Measurements from ENCODE around the gene CPZ. TPM values are rescaled to one million over a fixed set of nuclear protein-coding genes. Genes with fewer than 3 reads are reported as not detected.

Gene CPZ
- total and polyA plus RNA-seq, 2 experiments from 2014 or later, result 24.6 to 37.3 TPM

- no peak for TF ChIP-seq ZNF462 (CRISPR knock-in tag; IDR thresholded peaks at IDR 0.05)
Measured at GRCh38 chr4:8582016-8582415, 10.5 kb upstream of the CPZ start (continued).

- no peaks in the 10 kb centered on the region for H3K36me3 ChIP-seq (ENCODE audit: insufficient read depth)
- H3K9me2 ChIP-seq (ENCODE audit: insufficient read depth), result no peaks in the 10 kb centered on the region
- Mint-ChIP-seq H3K27ac (no peak overlapping the region), H3K4me1 (peaks cover 36% of the 10 kb centered on the region), H3K4me3 (no peak overlapping the region; the same call in 2 of the 3 replicates), H3K27me3 (ENCODE audit: insufficient read depth, low read depth, poor library complexity) (peaks cover 37% of the 10 kb centered on the region), H3K9me3 (no peaks in the 10 kb centered on the region), H3K36me3 (ENCODE audit: low read depth) (no peaks in the 10 kb centered on the region)
- H3K4me3 ChIP-seq, result no peak overlapping the region
- H3K79me2 ChIP-seq (replicated peaks; ENCODE audit: insufficient read depth), result no peaks in the 10 kb centered on the region
- H3K27me3 ChIP-seq (ENCODE audit: insufficient read depth), result peaks cover 13% of the 10 kb centered on the region
- no peak overlapping the region for H2AFZ ChIP-seq
- no peaks in the 10 kb centered on the region for H4K20me1 ChIP-seq (replicated peaks; ENCODE audit: insufficient read depth)
- ATAC-seq (no peak), DNase-seq (ENCODE audit: low spot score) (no peak)
- H3F3A ChIP-seq (replicated peaks; ENCODE audit: low read depth), result 0 out of 2 replicates have a peak, but pooled peaks cover 2% of the 10 kb centered on the region
- peaks cover 14% of the 10 kb centered on the region; the same call in 1 of the 2 replicates for H3K4me1 ChIP-seq (ENCODE audit: insufficient read depth)
- H3K27ac ChIP-seq (ENCODE audit: low read depth), result no peak overlapping the region
- H3K4me2 ChIP-seq, result no peak overlapping the region
- TF ChIP-seq EZH2phosphoT487 (IDR thresholded peaks at IDR 0.05; ENCODE audit: unreplicated experiment) (no peak), REST (IDR thresholded peaks at IDR 0.05; ENCODE audit: unreplicated experiment) (no peak), ZNF462 (CRISPR knock-in tag; IDR thresholded peaks at IDR 0.05) (no peak), JUNB (IDR thresholded peaks at IDR 0.05; ENCODE audit: unreplicated experiment) (no peak)
Measured at GRCh38 chr4:8582436-8582835, 10.1 kb upstream of the CPZ start.

Measured in GM23338 (cell line).